ENCODE measurements around the gene BOC.

The BOC gene

DNA sequence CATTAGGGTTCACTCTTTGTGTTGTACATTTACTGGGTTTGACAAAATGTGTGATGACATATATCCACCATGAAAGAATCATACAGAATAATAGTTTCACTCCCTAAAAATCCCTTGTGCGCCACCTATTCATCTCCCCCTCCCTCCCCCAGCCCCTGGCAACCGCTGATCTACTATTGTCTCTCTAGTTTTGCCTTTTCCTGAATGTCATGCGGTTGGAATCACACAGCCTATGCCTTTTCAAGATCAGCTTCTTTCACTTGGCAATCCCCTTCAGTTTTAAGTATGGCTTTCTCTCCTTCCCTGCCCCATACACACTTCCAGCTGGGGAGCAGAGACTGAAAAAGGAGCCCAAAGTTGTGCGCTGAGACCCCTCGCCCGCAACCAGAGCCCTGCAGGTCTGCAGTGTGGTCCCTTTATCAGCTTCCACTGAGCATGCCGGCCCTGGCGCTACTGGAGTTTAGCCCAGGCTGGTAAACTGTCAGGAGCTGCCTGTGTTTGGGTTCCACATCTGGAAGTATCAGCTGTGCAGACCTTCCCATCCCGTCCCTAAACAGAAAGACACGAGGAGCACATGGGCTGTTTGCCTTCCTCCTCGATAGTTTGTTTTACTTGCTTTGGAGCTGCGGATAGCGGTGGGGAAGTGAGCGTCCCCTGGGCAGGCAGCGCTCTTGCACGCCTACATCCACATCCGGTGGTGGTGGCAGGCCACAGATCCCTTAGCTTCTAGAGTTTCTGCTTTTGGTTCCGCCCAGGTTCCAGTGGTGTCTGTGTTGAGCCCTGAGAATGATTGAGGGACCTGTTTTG lies 12.3 kb downstream of the BOC start:
- DNase-seq: no peak

GRCh38 chr3:113225286-113225685 lies 13.9 kb downstream of the BOC start:
- DNase-seq: no peak

- DNase-seq: no peak
Measured at GRCh38 chr3:113226491-113226890, 15.1 kb downstream of the BOC start.

DNA sequence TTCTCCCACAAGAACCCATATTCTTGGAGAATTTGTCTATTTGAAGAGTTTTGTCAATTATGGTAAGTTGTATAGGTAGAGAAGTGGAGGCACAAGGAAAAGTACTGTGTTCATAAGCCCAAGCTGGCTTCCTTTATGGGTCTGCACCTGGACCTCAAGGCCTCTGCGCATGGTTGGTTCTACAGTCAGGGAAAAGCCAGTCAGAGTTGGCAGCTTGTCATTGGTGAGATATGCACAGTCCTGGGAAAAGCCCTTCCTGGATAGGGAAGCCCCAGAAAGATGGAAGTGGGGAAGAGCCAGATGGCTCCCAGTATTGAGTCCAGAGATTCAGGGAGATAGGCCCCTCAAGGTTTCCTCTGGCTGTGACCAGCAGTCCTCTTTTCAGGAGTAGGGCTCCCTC lies 15.8 kb downstream of the BOC start:
- DNase-seq: no peak

DNA sequence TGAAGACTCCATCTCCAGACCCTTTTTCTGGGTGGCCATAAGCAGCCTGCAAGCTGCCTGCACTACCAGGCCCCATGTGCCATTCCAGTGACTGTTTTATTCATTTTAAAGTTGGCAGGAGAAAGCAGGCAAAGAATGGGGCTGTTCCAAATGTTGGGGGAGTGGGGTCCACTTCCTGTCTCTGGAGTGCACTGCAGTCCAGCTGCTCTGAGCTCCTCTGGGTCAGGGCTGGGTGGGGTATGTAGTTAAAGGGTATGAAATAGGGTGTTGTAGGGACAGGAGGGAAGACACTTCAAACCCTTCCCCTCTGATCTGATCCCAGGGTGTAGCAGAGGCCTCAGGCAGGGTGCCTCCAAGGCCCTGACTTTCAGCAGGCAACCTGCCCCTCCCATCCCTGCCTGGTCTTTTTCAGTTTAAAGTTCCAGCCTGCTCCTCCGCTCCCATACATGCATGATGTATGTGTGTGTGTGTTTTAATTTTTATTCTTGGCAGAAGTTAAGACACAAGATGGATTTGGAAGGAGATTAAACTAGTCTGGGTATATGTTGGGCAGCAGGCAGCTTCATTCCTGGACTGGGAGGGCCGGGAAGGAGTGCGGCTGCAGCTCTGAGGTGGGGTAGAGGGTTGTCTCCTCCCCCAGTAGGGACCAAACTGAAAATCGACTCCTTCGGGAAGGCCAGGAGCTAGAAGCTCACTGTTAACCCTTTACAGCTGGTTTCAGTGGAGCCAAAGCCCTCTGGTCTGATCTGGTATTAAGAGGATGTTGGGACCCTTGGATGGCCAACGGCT lies 17.3 kb downstream of the BOC start:
- DNase-seq: no peak

DNA sequence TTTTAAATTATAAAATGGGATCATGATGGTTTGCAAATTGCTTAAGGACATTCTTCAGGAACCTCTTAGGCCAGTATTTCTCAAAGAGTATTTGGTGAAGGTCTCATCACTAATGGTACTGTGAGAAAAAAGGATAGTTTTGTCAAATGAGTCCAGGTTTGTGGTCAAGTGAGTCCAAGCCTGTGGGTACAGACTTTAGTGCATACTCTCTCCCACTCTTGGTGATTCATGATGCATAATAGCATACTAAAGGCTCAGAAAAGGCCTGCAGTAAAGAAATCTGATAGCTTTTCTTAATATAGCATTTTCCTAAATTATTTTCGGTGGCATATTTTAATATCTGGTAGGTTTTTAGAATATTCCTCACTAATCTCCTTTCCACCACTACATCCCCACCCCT lies 20.0 kb downstream of the BOC start:
- DNase-seq: no peak

DNA sequence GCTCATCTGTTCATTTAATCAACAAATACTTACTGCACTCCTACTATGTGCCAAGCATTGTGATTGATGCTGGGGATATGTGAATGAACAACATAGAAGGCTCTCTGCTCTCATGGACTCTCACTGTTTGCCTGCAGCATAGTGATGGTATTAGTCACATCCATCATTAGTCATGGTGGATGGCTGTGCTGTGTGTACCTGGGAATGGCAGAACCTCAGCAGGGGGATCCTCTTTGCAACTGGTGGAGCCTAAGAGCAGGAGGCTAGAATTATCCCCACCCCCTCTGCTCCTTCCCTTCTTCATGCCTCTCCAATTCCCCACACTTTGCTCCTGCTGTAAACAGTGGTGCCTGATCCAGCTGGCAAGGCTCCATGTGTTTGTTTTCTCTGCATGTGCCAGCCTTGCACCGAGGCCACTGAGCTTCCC lies 20.5 kb downstream of the BOC start:
- DNase-seq: no peak

DNA sequence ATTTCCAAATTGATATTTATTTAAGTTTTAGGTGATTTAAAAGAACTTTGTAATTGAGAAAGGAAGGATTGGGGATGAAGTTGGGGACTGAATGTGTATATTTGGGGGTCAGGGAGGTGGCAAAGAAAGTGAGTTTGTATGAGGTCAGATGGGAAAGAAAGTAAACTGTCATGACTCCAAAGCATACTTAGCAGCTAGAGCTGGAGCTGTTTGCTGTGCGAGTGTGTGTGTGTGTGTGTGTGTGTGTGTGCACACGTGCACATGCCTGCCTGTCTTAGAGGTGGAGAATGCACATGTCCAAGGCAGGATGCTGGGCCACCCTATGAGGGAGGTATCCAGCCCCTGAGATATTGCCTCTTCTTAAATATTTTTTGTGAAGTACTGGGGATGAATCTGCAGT lies 21.0 kb downstream of the BOC start:
- DNase-seq: no peak

DNA sequence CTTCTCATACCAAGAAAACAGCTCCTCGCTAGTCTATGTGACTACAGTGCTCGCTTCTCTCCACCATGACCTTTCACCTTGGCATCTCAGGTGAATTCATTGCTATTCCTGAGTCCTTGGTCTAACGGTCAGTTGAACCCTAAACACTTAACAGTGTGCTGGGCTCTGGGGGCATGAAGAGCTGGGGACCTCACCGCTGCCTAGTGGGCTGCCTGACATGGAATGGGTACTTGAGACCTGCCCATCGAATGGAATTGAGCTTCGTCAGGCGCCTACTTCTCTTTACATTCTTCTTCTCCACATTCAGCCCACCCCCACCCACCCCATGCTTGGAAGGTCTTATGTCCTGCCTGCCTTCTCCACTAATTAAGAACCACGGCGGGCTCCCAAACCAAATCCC lies 22.1 kb downstream of the BOC start:
- no peak for DNase-seq

DNA sequence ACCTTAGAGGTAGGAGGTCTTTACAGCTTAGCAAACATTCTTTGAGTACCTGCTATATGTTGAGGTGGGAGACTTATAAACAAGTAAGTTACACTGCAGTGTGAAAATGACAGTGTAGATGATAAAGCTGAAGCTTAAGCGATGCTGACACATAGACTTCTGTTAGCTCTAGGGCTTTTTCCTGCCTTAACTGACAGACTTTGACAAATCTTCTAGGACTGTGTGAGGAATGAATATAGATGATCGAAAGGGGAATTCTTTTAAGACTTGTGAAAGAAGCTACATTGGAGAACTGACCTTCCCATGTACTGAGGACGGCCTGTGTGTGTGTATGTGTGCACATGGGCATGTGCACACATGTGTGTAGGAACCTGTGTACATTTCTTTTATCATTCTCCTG lies 22.7 kb downstream of the BOC start:
- DNase-seq: no peak

- no peak for DNase-seq
Measured at GRCh38 chr3:113234688-113235260, 23.4 kb downstream of the BOC start.

- DNase-seq: no peak
Measured at GRCh38 chr3:113238503-113238902, 27.1 kb downstream of the BOC start.

DNA sequence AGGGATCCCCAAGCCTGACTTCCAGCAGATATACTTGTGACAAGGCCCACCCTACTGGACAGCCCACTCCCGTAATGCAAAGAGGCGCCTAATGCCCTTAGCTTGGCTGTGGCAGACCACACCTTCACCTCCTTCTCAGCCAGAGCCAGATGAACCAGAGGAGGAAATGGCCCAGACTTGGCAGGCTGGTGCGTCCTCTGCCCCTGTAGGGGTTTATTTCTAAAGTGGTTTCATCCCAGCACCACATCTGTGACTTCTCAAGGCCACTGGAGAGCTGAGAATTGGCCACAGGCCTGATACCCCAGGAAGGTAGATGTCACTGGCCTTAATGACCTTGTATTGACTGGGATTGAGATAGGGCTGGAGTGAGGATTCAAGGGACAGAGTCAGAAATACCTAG lies 29.5 kb downstream of the BOC start:
- DNase-seq: no peak

- no peak for DNase-seq
Measured at GRCh38 chr3:113241292-113242095, 30.1 kb downstream of the BOC start.

DNA sequence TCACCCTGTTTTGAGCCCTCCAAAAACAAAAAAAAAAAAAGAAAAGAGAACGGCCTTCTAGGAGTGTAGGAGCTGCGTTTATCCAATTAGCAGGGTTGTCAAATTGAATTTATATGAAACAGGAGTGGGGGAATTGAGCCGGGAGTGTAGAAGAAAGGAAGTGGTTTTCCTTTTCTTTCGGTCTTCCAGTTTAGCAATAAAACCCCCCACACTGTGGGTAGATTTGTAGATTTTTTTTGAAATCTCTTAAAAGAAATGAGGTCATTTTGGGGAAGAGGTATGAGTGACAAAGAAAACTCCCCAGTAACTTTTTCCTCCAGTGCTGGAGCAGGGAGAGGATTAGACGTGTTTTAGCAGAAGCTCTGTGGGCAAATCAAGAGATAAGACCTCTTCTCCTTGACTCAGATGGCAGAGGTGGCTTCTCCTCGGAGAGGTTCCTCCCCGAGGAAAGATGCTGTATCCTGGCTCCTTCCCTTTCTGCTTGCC lies 30.8 kb downstream of the BOC start:
- DNase-seq: no peak

GRCh38 chr3:113243071-113243470 lies 31.7 kb downstream of the BOC start:
- no peak for DNase-seq

- no peak for DNase-seq
Measured at GRCh38 chr3:113243846-113244245, 32.5 kb downstream of the BOC start.

GRCh38 chr3:113245761-113246161 lies 34.4 kb downstream of the BOC start:
- DNase-seq: no peak

- no peak for DNase-seq
Measured at GRCh38 chr3:113247068-113247467, 35.7 kb downstream of the BOC start.

- DNase-seq: no peak
Measured at GRCh38 chr3:113247675-113248458, 36.5 kb downstream of the BOC start.

DNA sequence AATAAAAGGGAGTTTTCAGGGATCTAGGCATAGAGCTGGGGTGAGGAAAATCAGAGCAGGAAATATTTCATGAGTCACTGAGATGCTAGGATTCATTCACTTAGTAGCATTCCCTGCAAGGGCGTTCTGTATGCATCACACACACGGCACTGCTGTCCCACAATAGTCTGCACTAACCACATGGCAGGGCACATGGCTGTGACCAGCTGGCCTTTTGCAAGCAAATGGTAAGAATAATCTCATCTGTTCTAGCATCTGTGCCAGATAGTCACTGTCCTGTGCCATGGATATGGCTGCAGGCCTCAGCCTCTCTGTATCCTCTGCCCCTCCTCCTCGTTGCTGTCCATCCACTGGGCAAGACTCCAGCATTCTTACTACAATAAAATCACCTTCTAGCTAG lies 37.8 kb downstream of the BOC start:
- DNase-seq: no peak

GRCh38 chr3:113249601-113250000 lies 38.2 kb downstream of the BOC start:
- no peak for DNase-seq

Data from activated CD4-positive, alpha-beta T cell treated with anti-CD3 and anti-CD28 coated beads for 4 hours (primary cell).